Measurements from ENCODE around the gene RTCA. TPM values are rescaled to one million over a fixed set of nuclear protein-coding genes. Genes with fewer than 3 reads are reported as not detected.
"Not testable (repeated sequence)": the region's sequence is repeated elsewhere in the genome, so short reads cannot be mapped to it uniquely, and the experiment has no call there.

Gene RTCA
- polyA plus RNA-seq, 1 experiment, result 28.6 TPM

DNA sequence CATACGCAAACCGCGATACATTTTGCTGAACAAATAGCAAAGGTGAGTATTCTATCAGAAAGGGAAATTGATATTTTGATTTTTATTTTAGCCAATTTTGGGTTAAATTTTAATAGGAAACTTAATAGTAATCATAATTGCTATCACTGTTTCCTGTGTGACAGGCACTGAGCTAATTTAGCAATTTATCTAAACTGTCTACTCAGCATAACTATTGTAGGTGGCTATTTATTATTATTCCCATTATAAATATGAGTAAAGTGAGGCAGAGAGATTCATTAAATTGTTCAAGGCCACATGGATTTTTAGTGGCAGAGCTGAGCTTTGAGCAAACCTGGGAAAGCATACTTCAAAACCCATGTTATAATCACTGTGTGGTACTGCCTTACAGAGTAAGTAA lies 21.1 kb downstream of the RTCA start:
- POLR2A ChIA-PET, result no interaction called here
- Histone ChIP-seq H3K4me3 (ENCODE audit: low read depth, low read length) (no peak overlapping the region), H3K36me3 (ENCODE audit: control insufficient read depth, insufficient read depth, low read length) (peaks cover 11% of the 10 kb centered on the region), H3K27me3 (ENCODE audit: control insufficient read depth, insufficient read depth, low read length) (no peaks in the 10 kb centered on the region)
- CTCF ChIA-PET, result interaction anchor here (0.6 to 1.1 kb wide), 2 partner anchors 47 to 50 kb away, joined by 3 read pairs; no protein-coding TSS in a partner anchor
- DNase-seq (ENCODE audit: low read depth), result no peak
- TF ChIP-seq, protein P1, sequence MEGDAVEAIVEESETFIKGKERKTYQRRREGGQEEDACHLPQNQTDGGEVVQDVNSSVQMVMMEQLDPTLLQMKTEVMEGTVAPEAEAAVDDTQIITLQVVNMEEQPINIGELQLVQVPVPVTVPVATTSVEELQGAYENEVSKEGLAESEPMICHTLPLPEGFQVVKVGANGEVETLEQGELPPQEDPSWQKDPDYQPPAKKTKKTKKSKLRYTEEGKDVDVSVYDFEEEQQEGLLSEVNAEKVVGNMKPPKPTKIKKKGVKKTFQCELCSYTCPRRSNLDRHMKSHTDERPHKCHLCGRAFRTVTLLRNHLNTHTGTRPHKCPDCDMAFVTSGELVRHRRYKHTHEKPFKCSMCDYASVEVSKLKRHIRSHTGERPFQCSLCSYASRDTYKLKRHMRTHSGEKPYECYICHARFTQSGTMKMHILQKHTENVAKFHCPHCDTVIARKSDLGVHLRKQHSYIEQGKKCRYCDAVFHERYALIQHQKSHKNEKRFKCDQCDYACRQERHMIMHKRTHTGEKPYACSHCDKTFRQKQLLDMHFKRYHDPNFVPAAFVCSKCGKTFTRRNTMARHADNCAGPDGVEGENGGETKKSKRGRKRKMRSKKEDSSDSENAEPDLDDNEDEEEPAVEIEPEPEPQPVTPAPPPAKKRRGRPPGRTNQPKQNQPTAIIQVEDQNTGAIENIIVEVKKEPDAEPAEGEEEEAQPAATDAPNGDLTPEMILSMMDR (IDR thresholded peaks at IDR 0.05; ENCODE audit: insufficient read depth, low read depth, low read length), result no peak

DNA sequence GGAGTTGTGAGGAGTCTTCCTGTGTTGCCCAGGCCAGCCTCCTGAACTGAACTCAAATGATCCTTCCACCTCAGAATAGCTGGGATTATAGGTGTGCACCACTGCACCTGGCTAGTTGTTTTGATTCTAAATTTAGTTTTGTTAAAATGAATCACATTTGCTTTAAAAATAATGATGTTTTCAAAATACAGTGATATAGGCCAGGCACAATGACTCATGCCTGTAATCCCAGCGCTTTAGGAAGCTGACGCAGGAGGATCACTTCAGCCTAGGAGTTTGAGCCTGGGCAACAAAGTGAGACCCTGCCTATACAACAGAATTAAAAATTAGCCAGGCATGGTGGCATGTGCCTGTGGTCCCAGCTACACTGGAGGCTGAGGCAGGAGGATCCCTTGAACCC lies 24.3 kb downstream of the RTCA start:
- Histone ChIP-seq H3K27me3 (ENCODE audit: control insufficient read depth, insufficient read depth, low read length) (no peaks in the 10 kb centered on the region), H3K36me3 (ENCODE audit: control insufficient read depth, insufficient read depth, low read length) (peaks cover 10% of the 10 kb centered on the region), H3K4me3 (ENCODE audit: low read depth, low read length) (no peak overlapping the region)
- CTCF ChIA-PET, result interaction anchor here (0.7 kb wide), 1 partner anchor 169 kb away, joined by 3 read pairs; no protein-coding TSS in a partner anchor
- TF ChIP-seq, protein P1 (IDR thresholded peaks at IDR 0.05; ENCODE audit: insufficient read depth, low read depth, low read length), result no peak
- no peak for DNase-seq (ENCODE audit: low read depth)
- POLR2A ChIA-PET, result no interaction called here

DNA sequence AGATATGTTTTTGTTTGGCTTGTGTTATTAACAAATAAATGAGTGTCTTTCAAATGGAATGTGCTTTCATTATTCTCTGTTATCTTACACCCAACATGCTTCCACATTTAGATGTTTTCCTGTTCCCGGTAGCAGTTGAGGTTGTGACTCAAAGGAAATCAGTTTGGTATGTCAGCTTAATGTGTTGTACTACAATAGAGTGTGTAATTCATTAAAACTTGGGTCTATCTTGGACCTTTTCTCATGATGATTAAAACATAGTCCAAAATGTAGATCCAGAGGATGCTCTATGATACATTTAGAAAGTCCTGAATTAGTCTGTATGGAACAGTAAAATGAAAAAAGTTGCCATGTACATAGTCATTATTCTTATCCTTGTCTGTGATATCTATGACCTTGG lies 26.7 kb downstream of the RTCA start:
- DNase-seq (ENCODE audit: low read depth), result no peak
- ChIA-PET POLR2A (no interaction called here), CTCF (interaction anchor here (0.6 to 1.3 kb wide), 2 partner anchors 9 to 13 kb away, joined by 3 read pairs; no protein-coding TSS in a partner anchor)
- TF ChIP-seq, protein P1 (IDR thresholded peaks at IDR 0.05; ENCODE audit: insufficient read depth, low read depth, low read length), result no peak
- H3K27me3 ChIP-seq (ENCODE audit: control insufficient read depth, insufficient read depth, low read length), result no peaks in the 10 kb centered on the region
- peaks cover 6% of the 10 kb centered on the region for H3K36me3 ChIP-seq (ENCODE audit: control insufficient read depth, insufficient read depth, low read length)
- H3K4me3 ChIP-seq (ENCODE audit: low read depth, low read length), result no peak overlapping the region

DNA sequence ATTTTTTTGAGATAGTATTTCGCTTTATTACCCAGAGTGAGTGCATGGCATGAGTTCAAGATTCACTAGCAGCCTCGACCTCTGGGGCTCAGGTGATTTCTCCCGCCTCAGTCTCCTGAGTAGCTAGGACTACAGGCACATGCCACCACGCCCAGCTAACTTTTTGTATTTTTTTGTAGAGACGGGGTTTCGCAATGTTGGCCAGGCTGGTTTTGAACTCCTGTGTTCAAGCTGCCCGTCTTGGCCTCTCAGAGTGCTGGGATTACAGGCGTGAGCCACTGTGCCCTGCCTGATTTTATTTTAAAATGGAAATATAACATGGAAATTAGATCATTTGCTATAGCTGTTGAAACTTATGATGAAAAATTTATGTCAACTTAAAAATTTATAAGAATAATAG lies 30.1 kb downstream of the RTCA start:
- DNase-seq (ENCODE audit: low read depth), result no peak

DNA sequence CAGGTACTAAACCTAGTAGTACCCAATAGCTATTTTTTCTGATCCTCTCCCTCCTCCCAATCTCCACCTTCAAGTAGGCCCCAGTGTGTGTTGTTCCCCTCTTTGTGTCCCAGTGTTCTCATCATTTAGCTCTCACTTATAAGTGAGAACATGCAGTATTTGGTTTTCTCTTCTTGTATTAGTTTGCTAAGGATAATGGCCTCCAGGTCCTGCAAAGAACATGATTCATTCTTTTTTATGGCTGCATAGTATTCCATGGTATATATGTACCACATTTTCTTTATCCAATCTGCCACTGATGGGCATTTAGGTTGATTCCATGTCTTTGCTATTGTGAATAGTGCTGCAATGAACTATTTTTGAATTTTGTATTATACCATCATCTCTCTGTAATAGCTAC lies 31.0 kb downstream of the RTCA start:
- DNase-seq (ENCODE audit: low read depth); H3K4me3 ChIP-seq (ENCODE audit: low read depth, low read length); H3K36me3 ChIP-seq (ENCODE audit: control insufficient read depth, insufficient read depth, low read length); CTCF ChIA-PET; POLR2A ChIA-PET; H3K27me3 ChIP-seq (ENCODE audit: control insufficient read depth, insufficient read depth, low read length): not testable (repeated sequence)

More for the DNA sequence above, 30.1 kb downstream of the RTCA start:
- TF ChIP-seq, protein P1 (IDR thresholded peaks at IDR 0.05; ENCODE audit: insufficient read depth, low read depth, low read length), result no peak
- H3K27me3 ChIP-seq (ENCODE audit: control insufficient read depth, insufficient read depth, low read length), result no peaks in the 10 kb centered on the region
- H3K4me3 ChIP-seq (ENCODE audit: low read depth, low read length), result no peak overlapping the region
- ChIA-PET CTCF (interaction anchor here (0.8 kb wide), 1 partner anchor 110 kb away, joined by 3 read pairs; no protein-coding TSS in a partner anchor), POLR2A (no interaction called here)
- H3K36me3 ChIP-seq (ENCODE audit: control insufficient read depth, insufficient read depth, low read length), result no peaks in the 10 kb centered on the region

DNA sequence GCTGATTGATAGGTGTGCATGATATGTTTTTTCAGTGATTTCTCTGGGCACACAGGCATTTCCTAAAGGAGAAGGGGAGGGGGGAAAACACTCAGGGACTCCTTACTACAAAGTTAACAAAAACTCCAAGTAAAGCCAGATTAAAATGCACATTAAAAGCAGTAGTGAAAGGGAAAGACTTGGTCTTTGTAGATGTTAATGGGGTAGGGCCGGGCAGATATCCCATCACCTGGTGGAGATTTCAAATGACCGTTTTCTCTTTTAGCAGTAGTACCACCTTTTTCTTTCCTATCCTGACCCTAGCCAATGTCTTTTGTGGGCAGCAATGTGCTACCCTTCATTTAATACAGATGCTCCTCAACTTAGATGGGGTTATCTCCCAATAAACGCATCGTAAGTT lies 32.5 kb downstream of the RTCA start:
- no peak for DNase-seq (ENCODE audit: low read depth)
- POLR2A ChIA-PET, result no interaction called here
- CTCF ChIA-PET, result no interaction called here
- H3K4me3 ChIP-seq (ENCODE audit: low read depth, low read length), result no peak overlapping the region
- no peaks in the 10 kb centered on the region for H3K36me3 ChIP-seq (ENCODE audit: control insufficient read depth, insufficient read depth, low read length)
- TF ChIP-seq, protein P1 (IDR thresholded peaks at IDR 0.05; ENCODE audit: insufficient read depth, low read depth, low read length), result no peak
- no peaks in the 10 kb centered on the region for H3K27me3 ChIP-seq (ENCODE audit: control insufficient read depth, insufficient read depth, low read length)

Data from BJ (cell line).